Left hindlimb (tissue), 1 donor: ENCODE data around the gene KLHL42.

ENCODE experiments used
- DNase-seq: peaks from one replicate; pipeline ENCODE4 v3.0.0-alpha.2; 2018

KLHL42 gene

GRCh38 chr12:27781680-27782079 is 1.6 kb downstream of the KLHL42 start:
- DNase-seq: no peak

DNA sequence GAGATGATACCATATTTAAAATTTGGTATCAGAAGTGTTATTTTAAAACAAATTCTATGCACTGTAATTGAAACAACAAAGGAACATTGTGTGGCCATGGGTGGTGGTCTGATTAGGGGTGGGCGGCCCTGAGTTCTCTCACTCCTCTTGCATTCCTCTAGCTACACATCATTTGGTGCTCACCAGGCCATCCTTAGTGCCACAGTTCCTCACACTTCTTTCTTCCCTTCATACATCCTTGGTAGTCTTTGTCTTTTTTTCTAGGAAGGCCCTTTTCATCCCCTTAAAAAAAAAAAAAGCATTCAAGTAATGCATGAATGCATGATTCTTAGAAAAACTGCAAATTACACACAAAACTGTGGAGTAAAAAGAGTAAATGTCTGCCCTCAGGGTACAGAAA is 2.4 kb downstream of the KLHL42 start:
- DNase-seq: no peak

GRCh38 chr12:27785882-27786570 is 6.0 kb downstream of the KLHL42 start:
- no peak for DNase-seq

DNA sequence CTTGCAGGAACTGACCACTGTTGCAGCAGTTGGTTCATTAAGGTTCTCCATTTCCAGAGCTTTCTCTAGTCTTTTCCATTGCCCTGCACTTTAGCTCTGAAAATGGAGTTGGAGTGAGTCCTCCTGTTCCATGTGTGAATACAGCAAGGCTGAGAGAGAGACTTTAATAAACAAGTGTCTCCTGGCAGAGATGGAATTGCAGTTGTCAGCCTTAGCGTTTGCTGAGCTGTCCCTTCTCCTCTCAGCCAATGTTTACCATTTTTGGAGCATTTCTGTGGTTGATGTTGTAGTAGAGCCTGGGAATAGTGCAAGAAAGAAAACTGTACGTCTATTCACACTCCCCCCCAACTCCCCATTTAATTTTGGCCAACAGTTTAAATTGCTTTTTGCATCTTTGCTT is 7.5 kb downstream of the KLHL42 start:
- no peak for DNase-seq

GRCh38 chr12:27790179-27790578 is 10.1 kb downstream of the KLHL42 start:
- DNase-seq: no peak

DNA sequence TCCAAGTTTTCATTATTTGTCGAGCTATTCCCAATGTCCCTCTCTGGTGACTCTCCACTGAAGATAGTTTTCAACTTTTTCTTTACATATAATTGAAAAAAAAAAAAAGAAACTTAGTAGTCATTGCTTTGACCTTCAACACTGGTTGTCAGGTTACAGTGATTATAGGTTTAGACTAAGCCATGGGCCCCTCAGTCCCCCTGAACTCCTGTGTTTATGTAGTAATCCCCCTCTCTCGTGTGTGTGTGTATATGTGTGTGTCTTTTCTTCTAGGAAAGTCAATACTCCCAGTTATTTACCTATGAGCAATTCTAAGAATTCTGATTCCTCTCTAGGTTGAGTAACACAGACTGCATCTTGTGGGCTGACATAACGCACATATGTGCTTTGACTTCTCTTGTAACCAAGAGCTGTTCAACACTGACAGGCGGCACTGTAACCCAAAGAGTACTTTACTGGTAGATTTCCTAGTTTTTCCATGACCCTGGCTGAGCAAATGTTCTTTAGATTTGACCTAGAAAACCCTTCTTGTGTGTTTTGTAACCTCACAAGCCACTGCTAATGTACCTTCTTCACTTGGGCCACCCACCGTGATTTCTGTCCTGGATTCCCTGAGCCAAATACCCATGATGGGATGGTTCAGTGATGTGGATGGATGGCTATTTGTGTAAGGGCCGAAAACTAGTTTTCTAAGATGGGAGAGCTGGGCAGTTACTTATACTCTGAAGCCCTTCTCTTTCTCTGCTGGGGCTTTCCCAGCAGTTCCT is 15.0 kb downstream of the KLHL42 start:
- no peak for DNase-seq

DNA sequence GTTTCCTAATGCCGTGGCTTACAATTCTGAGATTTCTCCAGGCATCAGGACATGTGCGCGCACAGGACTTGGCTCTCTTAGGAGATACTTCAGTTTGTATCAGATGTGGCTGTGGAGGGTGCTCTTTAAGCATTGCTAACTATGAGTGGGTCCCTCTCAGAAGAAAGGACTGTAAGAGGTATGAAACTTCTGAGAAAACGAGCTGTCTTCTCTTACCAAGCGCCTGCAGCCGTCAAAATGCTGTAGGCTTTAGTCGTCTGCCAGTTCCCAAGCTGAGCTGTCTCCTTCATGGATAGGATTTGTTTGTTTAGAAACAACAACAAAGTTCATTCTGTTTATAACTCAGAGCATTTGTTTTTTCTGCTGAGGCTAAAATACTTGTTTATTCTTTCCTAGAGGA is 16.1 kb downstream of the KLHL42 start:
- no peak for DNase-seq

DNA sequence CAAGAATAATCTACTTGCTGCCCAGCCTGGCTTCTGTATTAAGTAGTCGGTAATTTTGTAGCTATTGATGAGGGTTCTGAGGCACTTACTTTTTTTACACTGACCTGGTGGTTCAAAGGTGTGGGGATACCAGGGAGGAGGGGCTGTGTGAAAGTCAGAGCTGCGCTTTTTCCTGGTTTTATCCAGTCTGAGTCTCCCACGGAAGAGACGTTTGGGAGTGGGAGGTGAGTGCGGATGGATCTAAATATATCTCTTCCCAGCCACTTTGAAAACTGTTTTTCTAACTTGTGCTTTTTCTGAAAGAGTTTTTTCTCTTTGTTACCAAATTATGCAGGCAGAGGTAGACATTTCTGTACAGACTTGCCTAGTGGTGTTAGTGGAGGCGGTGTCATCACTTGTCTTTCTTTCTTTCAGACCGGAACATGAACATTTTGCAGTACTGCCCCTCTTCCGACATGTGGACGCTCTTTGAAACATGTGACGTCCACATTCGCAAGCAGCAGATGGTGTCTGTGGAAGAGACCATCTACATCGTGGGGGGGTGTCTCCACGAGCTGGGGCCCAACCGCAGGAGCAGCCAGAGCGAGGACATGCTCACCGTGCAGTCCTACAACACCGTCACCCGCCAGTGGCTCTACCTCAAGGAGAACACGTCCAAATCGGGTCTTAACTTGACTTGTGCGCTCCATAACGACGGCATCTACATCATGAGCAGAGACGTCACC is 17.4 kb downstream of the KLHL42 start:
- no peak for DNase-seq

DNA sequence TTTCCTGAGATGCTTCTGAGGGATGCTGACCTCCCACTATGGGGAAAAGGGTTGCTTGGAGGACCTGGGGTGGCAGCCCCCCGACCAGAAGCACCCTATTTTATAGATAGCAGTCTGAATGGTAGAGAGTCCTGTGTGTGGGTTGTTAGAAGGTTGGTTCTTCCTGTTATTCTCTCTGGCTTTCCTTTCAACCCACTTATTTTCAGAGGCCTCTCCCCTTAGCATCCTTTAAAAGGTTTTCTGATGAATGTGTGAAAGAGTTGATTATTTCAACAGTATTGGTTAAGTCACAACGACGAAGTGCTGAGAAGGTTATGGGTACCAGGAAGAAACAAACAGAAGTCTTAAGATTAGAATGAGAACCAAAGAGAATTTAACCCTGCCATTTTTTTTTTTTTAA is 20.8 kb downstream of the KLHL42 start:
- DNase-seq: no peak

DNA sequence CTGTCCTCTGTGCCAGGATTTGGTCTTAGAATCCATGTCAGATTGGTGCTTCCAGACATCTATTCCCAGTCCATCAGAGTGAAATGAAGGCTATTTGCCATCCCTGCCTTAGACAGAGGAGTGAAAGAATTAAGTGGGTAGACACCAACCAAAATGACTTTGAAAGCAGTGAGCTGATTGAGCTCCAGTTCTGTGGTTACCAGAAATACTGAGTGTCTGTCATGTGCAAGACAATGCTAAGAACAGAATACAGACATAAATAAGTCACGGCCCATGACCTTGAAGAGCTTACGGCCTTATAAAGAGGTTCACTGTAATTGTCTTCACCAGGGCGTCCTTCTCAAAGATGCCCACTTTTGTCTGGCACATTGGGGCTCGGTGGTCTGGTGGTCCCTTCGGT is 21.6 kb downstream of the KLHL42 start:
- no peak for DNase-seq

DNA sequence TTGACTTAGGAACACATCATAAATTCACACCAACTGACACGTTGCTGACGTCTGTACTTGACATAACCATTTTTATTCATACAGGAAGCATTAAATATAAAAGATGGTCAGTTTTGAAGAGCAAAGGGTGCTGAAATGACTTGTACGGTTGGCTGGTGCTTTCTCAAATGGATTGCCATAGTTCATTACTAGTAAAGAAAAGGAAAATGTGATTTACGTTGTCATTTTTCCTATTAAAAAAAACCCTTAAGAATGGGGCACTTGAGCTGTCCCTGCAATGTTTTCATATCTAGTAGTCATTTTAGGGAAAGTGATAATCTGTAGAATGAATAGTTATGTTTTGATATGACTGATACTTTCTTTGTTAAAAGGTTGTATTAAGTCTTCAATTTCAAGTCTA is 22.5 kb downstream of the KLHL42 start:
- DNase-seq: no peak

DNA sequence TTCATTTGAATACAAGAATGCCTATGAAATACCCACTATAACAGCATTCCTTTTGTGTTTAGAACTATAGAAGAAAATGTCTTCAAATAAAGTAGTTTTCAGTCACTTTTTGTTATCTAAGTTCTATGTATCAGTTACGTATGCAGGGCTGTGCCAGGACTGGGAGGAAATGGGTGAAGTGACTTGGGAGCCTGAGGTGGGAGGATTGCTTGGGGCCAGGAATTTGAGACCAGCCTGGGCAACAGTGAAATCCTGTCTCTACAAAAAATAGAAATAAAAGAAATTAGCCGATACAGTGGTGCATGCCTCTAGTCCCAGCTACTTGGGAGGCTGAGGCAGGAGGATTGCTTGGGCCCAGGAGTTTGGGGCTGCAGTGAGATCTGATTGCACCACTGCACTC is 22.9 kb downstream of the KLHL42 start:
- DNase-seq: no peak

- DNase-seq: no peak
Observed at GRCh38 chr12:27805238-27805637, 25.2 kb downstream of the KLHL42 start.

DNA sequence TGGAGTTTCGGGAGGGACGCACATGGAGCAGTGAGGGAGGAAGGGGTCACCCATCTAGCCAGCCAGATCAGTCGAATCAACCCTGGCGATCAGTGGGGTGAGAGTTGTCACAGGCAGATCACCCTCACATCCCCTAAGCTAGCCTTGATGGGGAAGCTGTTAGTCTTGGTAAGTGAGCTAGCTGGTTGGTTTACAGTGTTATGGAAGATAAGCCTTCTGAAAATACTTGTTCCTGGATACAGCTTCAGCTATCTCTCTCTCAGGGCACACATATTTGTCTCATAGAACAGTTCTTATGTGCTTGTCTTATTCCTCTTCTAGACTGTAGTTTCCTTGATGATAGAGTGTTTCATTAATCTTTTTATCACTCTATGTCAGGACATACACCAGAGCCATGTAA is 26.2 kb downstream of the KLHL42 start:
- no peak for DNase-seq

GRCh38 chr12:27807063-27807703 is 27.1 kb downstream of the KLHL42 start:
- no peak for DNase-seq

DNA sequence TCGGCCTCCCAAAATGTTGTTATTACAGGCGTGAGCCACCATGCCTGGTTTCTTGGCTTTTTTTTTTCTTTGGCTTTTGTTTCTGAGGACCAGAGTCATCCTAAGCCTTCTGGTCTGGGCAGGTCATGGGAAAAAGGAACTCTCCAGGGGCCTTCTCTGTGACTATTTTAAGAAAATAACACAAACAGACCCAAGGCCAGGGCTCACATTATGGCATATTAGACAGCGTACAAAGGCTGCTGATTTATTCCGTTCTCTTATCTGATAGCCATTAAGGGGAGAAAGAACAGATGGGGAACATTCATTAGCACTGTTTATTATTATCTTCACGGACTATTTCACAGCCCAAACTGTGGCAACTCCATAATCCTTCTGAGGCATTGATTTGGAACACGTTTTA is 28.8 kb downstream of the KLHL42 start:
- DNase-seq: no peak

GRCh38 chr12:27810756-27811155 is 30.7 kb downstream of the KLHL42 start:
- DNase-seq: no peak

- no peak for DNase-seq
Observed at GRCh38 chr12:27812502-27812901, 32.5 kb downstream of the KLHL42 start.

- DNase-seq: no peak
Observed at GRCh38 chr12:27814411-27814810, 34.4 kb downstream of the KLHL42 start.

DNA sequence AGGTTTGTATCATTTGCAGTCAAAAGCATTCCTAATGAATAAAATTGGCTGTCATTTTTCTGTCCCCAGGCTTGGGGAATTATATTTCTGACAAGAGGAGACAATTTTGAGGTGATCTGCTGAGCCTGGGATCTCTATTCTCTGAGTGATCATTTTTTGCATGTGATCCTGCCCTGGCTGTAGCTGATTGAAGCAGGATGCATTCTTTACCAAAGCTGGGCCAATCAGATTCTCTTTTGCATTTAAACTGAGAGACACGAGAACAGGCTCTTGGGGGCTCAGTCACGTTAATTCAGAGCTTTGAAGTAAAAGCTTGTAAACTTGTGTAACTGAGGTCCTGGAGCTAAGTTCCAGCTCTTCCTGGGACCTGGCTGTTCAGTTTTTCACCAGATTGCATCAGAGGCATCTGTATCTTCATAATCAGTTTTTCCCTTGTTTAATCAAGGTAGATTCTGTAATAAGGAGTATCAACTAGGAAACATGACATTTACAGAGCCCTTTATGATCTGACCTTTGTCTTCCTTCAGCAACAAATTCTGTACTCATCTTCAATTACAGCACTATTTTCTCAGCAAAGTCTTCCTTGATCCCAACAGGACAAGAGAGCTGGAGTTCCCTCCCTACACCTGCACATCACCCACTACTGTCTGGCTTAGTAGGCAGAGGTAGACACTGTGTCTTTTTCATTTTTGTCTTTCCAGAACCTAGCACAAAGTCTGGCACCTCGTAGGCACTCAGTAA is 35.0 kb downstream of the KLHL42 start:
- no peak for DNase-seq

- no peak for DNase-seq
Observed at GRCh38 chr12:27817766-27818165, 37.7 kb downstream of the KLHL42 start.

DNA sequence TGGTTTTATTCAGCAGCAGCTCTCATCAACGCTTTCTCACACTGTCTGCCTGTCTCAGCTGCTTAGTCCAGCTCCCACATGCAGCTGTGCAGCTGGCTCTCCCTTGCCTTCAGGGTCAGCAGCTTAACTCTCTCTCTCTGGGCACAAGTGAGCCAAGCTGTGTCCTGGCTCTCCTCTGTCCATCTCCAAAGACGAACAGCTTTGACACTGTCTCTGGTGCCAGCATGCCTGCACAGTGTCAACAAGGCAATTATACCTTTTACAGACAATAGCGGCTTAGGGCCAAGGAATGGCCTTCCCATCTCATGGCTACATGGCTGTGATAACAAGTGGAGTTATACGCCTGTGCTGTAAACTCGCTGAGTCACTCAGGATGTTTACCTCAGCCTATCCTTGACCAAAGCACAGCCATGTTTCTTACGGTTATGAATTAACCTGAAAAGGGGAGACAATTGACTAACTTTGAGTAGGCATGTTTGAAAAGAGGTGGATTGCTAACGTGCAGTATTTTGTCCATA is 38.4 kb downstream of the KLHL42 start:
- DNase-seq: no peak

DNA sequence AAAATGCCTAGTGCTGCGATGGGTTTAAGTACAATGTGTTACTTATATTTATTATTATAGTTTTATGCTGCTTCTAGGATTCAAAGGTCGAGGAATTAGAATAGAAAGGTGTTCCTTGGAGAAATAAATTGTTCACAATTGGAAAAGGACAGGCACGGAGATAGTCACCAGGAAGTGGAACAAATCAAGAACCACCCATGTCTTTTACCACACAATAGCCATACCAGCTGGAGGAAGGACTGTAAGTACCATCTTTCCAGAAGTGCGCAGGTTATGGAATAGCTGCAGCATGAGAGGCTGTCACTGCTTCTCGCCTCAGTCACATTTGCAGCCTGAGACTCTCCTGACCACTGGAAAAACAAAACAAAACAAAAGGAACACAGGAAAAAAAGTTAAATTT is 40.5 kb downstream of the KLHL42 start:
- no peak for DNase-seq
